K562 (cell line): ENCODE data around the gene TMC4.

Experiments
- CEBPB ChIP-seq: fragments of 450-650 bp; IDR thresholded peaks from 2 replicates; pipeline ENCODE4 v1.6.1; 2016; ENCODE audit warnings: missing genetic modification characterization, missing compliant biosample characterization
- FOXM1 ChIP-seq, 2 experiments: fragments of 450-650 bp in 1 of 2; sonication (generic) in 1 of 2; formaldehyde crosslinking in 1 of 2; IDR thresholded peaks; 2 replicates each; pipeline versions ENCODE4 v1.6.1 to v1.9.0; 2017 to 2022; ENCODE audit warnings: low read depth in 2 of 2, mild to moderate bottlenecking in 2 of 2, missing genetic modification reagents in 1 of 2, moderate library complexity in 1 of 2
- HNRNPH1 ChIP-seq: fragments of 200-400 bp; formaldehyde crosslinking; optimal IDR thresholded peaks from 2 replicates; pipeline ENCODE3; 2017; ENCODE audit warnings: low read depth, mild to moderate bottlenecking, low read length, moderate library complexity
- JUNB ChIP-seq: fragments of 450-650 bp; formaldehyde crosslinking; conservative IDR thresholded peaks from 2 replicates; pipeline ENCODE4 v1.4.0; 2020; ENCODE audit warnings: mild to moderate bottlenecking
- LEF1 ChIP-seq: fragments of 450-650 bp; IDR thresholded peaks from 2 replicates; pipeline ENCODE4 v1.6.1; 2016; ENCODE audit warnings: mild to moderate bottlenecking
- MAZ ChIP-seq, 2 experiments: fragments of 450-650 bp in 1 of 2; sonication (generic) in 1 of 2; formaldehyde crosslinking; IDR thresholded peaks in 1 of 2; conservative IDR thresholded peaks in 1 of 2; 2 replicates each; pipeline versions ENCODE4 v1.4.0 to v1.5.0; 2020; ENCODE audit warnings: mild to moderate bottlenecking in 1 of 2, missing genetic modification reagents in 1 of 2
- NR1H2 ChIP-seq: sonication (generic); formaldehyde crosslinking; IDR thresholded peaks from 2 replicates; pipeline ENCODE4 v1.4.0; 2020; ENCODE audit warnings: mild to moderate bottlenecking, missing genetic modification reagents
- POLR2A ChIP-seq: fragments of 450-650 bp; conservative IDR thresholded peaks from 2 replicates; pipeline ENCODE4 v1.6.1; 2016
- SETDB1 ChIP-seq: IDR thresholded peaks from one replicate; pipeline ENCODE4 v1.6.1; 2012; ENCODE audit warnings: low read length, control low read depth, inconsistent platforms
- SMAD1 ChIP-seq: fragments of 150-350 bp; IDR thresholded peaks from 2 replicates; pipeline ENCODE4 v1.6.1; 2014; ENCODE audit warnings: low read length, low read depth; ENCODE audit not compliant: partially characterized antibody
- ZZZ3 ChIP-seq: fragments of 450-650 bp; IDR thresholded peaks from 2 replicates; pipeline ENCODE4 v1.6.1; 2016; ENCODE audit warnings: antibody characterized with exemption, mild to moderate bottlenecking, moderate library complexity
- TF ChIP-seq, protein P1 (sequence below), 3 experiments: IDR thresholded peaks in 2 of 3; conservative IDR thresholded peaks in 1 of 3; 2 replicates each; pipeline ENCODE4 v1.5.1; 2011 to 2012; ENCODE audit warnings: low read length in 3 of 3, mild to moderate bottlenecking in 3 of 3, control low read depth in 2 of 3, improper control_type of control experiment in 1 of 3, inconsistent platforms in 1 of 3, low read depth in 1 of 3, mixed read lengths in 1 of 3, moderate library complexity in 1 of 3; ENCODE audit not compliant: insufficient read depth in 2 of 3

DNA sequence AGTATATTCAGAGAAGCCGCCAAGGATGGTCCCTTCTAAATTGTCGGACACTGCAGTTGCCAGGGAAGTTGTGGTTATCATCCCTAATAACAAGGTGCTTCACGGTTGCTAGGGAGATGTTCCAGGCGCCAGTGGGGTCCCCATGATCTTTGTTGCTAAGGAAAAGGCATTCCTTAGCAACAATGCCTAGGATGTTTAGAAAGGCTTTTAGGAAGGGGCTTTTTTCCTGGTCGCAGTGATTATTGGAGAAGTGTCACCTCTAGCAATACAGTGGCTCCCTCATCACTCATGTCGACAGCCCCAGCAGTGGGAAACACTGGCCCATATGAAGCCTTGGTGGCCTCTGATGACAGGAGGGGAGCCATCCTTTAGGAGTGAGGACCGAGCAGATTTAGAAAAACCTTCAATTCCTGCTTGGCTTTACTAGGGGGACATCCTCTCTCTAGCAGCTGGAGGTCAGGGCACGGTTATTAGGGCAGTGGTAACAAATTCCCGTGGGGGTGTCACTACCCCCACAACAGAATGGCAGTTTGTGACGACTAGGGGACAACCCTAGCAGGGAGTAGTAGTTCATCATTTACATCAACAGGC, 6.4 kb upstream of the TMC4 start:
- TF ChIP-seq FOXM1 (IDR thresholded peaks at IDR 0.05; ENCODE audit: low read depth) (no peak), FOXM1 (CRISPR knock-in tag; IDR thresholded peaks at IDR 0.05; ENCODE audit: low read depth) (no peak), ZZZ3 (no peak), LEF1 (no peak), CEBPB (tag) (no peak), SMAD1 (no peak), MAZ (CRISPR knock-in tag; conservative IDR thresholded peaks at IDR 0.05 in 1 of 2, IDR thresholded peaks at IDR 0.05 in 1 of 2) (no peak), JUNB (no peak), POLR2A (no peak), SETDB1 (no peak), HNRNPH1 (no peak), NR1H2 (CRISPR knock-in tag) (no peak)
- TF ChIP-seq, protein P1, sequence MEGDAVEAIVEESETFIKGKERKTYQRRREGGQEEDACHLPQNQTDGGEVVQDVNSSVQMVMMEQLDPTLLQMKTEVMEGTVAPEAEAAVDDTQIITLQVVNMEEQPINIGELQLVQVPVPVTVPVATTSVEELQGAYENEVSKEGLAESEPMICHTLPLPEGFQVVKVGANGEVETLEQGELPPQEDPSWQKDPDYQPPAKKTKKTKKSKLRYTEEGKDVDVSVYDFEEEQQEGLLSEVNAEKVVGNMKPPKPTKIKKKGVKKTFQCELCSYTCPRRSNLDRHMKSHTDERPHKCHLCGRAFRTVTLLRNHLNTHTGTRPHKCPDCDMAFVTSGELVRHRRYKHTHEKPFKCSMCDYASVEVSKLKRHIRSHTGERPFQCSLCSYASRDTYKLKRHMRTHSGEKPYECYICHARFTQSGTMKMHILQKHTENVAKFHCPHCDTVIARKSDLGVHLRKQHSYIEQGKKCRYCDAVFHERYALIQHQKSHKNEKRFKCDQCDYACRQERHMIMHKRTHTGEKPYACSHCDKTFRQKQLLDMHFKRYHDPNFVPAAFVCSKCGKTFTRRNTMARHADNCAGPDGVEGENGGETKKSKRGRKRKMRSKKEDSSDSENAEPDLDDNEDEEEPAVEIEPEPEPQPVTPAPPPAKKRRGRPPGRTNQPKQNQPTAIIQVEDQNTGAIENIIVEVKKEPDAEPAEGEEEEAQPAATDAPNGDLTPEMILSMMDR (IDR thresholded peaks at IDR 0.05 in 2 of 3, conservative IDR thresholded peaks at IDR 0.05 in 1 of 3; ENCODE audit: insufficient read depth in 2 of 3, low read depth in 1 of 3, low read length in 3 of 3): no peak
